Measurements from ENCODE around the gene UTF1. TPM values are rescaled to one million over a fixed set of nuclear protein-coding genes. Genes with fewer than 3 reads are reported as not detected.
A peak's percentile ranks its signal among the peaks of the same experiment; 100 is the strongest.

UTF1 gene
- total RNA-seq, 1 donor from 2014 or later, result not detected

DNA sequence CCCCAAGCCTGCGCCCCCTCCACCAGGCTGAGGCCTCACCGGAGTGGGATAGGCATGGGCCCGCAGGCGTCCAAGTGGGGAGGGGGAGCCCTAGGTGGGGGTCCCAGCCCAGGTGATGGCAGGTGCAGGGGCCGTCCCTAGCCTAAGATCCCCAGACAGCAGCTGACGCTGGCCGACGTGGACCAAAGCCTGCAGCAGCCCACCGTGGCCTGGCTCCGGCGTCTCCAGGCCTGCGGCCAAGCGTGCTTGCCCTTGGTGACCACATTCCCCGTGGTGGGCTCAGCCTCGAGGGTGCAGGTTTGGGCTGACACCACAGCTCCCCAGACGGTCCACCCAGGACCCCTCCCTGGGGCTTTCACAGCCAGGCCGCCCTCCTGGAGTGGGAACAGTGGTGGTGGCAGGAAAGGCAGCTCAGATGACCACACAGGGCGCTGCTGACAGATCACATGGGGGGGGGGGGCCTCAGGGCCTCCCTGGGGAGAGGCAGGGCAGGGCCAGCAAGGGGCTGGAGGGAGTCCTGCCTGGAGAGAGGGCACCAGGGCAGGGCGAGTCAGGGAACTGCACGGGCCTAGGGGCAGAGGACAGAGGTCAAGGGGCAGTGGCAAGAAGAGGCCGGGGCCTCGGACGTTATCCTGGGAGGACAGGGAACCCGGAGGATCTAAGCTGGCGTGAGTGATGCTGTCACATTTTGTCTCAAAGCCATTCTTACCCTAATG, 47.4 kb downstream of the UTF1 start:
- Histone ChIP-seq H3K27ac (no peak overlapping the region), H3K36me3 (peaks cover 2 to 38% of the 10 kb centered on the region in 2 donors), H3K9me3 (no peaks in the 10 kb centered on the region), H3K4me3 (no peak overlapping the region), H3K27me3 (no peaks in the 10 kb centered on the region), H3K4me1 (peaks cover 16% of the 10 kb centered on the region)
- TF ChIP-seq POLR2AphosphoS5 (IDR thresholded peaks at IDR 0.05; ENCODE audit: insufficient read depth in 1 of 2, low read depth in 1 of 2), result no peak
- TF ChIP-seq CTCF (IDR thresholded peaks at IDR 0.05), result no peak
- no peak for TF ChIP-seq POLR2A (IDR thresholded peaks at IDR 0.05)
- DNase-seq (ENCODE audit: extremely low spot score in 2 of 2), result no peak
- intact Hi-C loops (cut with DNase I), result no loop called here

DNA sequence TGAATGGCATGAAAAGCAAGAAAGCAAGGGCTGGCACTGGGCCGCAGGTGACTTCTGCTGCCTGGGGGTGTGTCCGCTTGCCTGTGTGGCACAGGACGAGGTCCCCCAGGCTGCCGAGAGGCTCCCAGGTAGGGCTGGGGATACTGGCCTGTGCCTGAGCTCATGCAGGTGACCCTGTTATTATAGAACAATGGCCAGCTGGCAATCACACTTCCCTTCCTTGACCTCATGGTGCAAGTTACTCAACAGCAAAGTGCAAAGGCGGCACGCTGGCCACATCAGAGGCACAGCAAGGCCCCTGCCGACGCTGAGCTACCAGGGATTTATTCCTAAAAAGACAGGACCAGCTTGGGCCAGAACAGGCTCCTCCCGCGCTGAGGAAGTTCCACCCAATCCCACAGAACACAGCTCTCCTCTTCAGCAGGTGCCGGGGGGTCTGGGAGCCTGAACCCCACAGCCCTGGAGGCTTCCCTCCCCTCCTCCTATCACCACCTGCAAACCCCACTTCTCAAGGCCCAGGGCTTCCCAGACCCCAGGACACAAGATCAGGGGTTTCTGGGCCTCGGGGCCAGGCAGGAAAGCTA, 48.1 kb downstream of the UTF1 start:
- no peak overlapping the region for H3K27ac ChIP-seq
- peaks cover 2 to 45% of the 10 kb centered on the region in 2 donors for H3K36me3 ChIP-seq
- peaks cover 16% of the 10 kb centered on the region for H3K4me1 ChIP-seq
- TF ChIP-seq CTCF (IDR thresholded peaks at IDR 0.05) (no peak), POLR2A (IDR thresholded peaks at IDR 0.05) (no peak), POLR2AphosphoS5 (IDR thresholded peaks at IDR 0.05; ENCODE audit: insufficient read depth in 1 of 2, low read depth in 1 of 2) (no peak)
- H3K27me3 ChIP-seq, result no peaks in the 10 kb centered on the region
- no peaks in the 10 kb centered on the region for H3K9me3 ChIP-seq
- DNase-seq (ENCODE audit: extremely low spot score in 2 of 2), result no peak
- intact Hi-C loops (cut with DNase I), result no loop called here
- no peak overlapping the region for H3K4me3 ChIP-seq

DNA sequence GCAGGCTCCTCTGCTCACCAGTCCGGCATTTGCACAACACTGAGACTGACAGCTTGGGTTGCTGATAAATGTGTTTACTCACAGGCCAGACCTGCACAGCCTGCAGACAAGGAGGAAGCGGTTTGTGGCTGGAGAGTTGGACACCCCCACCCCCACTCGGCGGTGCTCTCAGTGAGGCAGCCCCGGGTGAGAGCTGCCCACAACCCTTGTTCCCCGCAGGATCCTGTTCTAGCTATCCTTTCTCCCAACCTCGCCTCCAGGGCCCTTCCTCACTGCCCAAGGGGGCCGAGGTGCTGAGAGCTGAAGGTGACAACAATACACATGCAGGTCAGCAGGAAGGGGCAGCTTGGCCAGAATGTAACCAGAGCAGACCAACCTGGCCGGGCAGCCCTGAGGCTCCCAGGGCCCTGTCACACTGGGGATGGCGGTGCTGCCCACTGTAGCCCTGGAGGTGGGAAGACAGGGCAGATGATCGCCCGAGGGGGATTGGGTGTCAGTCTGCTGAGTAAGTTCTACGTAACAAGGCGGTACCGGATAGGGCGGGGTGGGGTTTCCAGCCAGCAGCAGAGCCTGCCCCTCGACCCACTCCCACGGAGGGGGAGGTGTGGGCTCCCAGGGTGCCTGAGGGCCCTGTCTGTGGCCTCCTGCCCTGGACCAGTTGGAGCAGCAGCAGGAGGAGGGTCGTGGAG, 48.7 kb downstream of the UTF1 start:
- DNase-seq (ENCODE audit: extremely low spot score in 2 of 2), result no peak
- peaks cover 16% of the 10 kb centered on the region for H3K4me1 ChIP-seq
- no peak overlapping the region for H3K4me3 ChIP-seq
- H3K36me3 ChIP-seq, result peaks cover 2 to 51% of the 10 kb centered on the region in 2 donors
- H3K27ac ChIP-seq, result no peak overlapping the region
- H3K9me3 ChIP-seq, result no peaks in the 10 kb centered on the region
- no peaks in the 10 kb centered on the region for H3K27me3 ChIP-seq
- intact Hi-C loops (cut with DNase I), result no loop called here
- TF ChIP-seq POLR2A (IDR thresholded peaks at IDR 0.05) (no peak), POLR2AphosphoS5 (IDR thresholded peaks at IDR 0.05; ENCODE audit: insufficient read depth in 1 of 2, low read depth in 1 of 2) (peak in 1 of 2 donors; percentile 45)

GRCh38 chr10:133279326-133280226, 49.6 kb downstream of the UTF1 start:
- intact Hi-C loops (cut with DNase I), result no loop called here
- Histone ChIP-seq H3K27ac (no peak overlapping the region), H3K36me3 (peaks cover 2 to 60% of the 10 kb centered on the region in 2 donors), H3K4me3 (no peak overlapping the region), H3K27me3 (no peaks in the 10 kb centered on the region), H3K9me3 (no peaks in the 10 kb centered on the region), H3K4me1 (peaks cover 16% of the 10 kb centered on the region)
- TF ChIP-seq POLR2A (IDR thresholded peaks at IDR 0.05) (no peak), POLR2AphosphoS5 (IDR thresholded peaks at IDR 0.05; ENCODE audit: insufficient read depth in 1 of 2, low read depth in 1 of 2) (no peak), CTCF (IDR thresholded peaks at IDR 0.05) (no peak)
- no peak for DNase-seq (ENCODE audit: extremely low spot score in 2 of 2)

All from vagina (tissue), 2 donors.